Measurements from ENCODE around the gene MAGI1.
"Not testable (repeated sequence)": the region's sequence is repeated elsewhere in the genome, so short reads cannot be mapped to it uniquely, and the experiment has no call there.

The MAGI1 gene

DNA sequence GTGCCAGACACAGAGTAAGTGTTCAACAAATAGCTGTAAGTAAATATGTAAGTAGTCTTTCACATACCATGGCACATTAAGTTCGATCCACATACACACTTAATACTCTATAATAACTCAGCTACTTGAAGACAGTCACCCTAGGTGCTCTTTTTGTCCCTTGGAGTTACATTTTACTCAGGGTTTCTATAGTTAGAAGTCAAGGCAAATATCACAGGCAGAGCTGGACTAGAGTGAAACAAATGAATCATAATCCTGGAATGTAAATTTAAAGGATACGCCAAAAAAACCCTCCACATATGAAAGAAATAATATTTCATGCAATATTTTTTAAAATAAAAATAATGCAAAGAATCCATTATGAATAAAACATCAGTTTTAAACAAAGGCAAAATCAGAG lies 461.8 kb downstream of the MAGI1 start:
- DNase-seq, result no peak

DNA sequence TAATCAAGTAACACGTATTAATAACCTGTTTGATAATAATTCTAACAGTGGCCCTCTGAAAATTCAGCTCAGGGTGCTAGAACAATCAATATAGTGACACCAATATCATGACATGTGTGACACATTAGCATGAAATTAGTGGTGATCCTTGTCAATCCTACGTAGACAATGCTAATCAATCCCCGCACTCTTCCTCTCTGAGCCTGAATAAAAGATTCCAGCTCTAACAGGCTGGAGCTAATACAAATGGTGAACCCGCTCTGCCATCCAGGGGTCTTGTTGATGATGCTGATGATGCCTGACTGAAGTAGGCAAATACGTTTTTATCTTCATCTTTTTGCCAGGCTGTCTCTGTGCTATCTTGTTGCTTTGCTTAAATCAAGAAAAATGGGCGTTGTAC lies 462.5 kb downstream of the MAGI1 start:
- DNase-seq, result no peak

DNA sequence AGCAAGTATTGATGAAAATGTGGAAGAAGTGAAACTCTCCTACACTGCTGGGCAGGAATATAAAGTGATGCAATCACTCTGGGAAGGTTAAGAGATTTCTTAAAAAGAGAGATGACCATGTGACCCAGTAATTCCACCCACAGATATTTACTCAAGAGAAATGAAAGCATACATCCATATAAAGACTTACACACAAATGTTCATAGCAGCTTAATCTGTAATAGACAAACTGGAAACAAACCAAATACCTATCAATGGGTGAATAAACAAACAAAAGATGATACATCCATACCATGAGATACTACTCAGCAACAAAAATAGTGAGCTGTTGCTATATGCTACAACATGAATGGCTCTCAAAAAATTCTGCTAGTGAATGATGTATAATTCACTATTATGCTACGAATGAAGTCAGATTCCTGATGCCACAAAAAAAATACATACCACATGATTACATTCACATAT lies 463.3 kb downstream of the MAGI1 start:
- DNase-seq, result no peak

DNA sequence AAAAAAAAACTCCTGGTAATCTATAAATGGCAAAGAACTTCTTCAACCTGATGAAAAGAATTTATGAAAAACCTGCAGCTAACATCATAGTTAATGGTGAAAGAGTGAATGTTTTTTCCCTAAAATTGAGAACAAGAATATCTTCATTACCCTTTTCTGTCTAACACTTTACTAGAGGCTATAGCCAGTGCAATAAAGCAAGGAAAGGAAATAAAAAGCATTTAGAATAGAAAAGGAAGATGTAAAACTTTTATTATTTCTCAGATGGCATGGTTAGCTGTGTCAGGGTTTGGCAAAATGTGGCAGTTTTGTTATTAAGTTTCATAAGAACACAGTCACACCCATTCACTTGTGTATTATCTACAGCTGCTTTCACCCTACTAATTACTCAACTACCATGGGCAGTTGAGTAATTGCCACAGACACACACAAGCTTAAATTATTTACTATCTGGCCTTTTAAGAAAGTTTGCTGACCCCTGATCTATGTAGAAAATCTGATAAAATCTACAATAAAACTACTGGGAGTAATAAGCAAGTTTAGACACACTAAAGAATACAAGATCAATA lies 465.1 kb downstream of the MAGI1 start:
- DNase-seq, result no peak

DNA sequence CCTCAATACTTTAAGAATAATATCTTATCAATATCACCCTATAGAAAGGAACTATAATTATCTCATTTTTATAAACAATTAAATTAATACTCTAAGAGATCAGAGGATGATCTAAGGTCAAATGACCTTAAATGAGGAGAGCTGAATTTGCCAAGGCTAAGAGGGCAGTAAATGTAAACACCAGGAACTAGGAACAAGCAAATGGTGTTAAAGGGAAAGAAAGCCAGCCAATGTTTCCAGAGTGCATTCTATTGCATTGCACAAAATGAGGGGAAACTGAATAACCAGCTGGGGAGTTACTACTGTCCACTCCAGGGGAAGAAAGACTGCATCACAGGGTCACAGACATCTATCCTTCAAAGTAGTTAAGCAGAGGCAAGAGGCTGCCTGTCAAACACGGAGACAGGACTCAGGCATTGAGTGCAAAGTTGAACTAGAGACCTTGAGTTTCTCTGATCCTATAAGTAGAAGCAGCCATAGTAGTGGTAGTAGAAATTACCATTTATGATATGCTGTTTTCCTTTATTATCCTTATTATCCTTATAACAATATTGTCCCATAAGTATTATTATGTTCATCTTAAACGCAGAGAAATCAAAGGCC lies 466.4 kb downstream of the MAGI1 start:
- no peak for DNase-seq

DNA sequence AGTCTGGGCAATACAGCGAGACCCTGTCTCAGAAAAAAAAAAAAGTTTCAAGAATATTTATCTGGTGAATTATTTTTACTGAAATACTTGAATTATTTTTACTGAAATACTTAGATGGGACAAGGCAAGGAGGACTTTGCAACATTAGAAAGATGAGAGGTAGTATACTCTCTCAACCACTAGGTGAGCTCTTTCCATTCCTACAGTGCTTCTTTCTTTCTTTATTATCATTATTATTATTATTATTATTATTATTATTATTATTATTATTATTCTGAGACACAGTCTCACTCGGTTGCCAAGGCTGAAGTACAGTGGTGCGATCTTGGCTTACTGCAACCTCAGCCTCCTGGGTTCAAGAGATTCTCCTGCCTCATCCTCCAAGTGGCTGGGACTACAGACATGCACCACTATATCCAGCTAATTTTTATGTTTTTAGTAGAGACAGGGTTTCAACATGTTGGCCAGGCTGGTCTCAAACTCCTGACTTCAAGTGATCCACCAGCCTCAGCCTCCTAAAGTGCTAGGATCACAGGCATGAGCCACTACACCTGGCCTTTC lies 468.8 kb downstream of the MAGI1 start:
- no peak for DNase-seq

DNA sequence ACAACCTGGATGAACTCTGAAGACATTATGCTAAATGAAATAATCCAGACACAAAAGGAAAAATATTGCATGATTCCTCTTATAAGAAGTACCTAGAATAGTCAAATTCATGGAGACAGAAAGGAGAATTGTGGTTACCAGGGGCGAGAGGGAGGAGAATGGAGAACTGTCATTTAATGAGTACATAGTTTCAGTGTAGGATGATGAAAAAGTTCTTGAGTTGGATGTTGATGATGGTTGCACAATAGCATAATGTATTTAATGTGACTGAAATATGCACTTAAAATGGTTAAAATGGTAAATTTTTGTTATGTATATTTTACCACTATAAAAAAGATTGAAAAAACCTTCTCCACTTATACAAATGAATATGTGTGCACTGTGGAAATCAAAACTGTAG lies 469.6 kb downstream of the MAGI1 start:
- DNase-seq, result no peak

DNA sequence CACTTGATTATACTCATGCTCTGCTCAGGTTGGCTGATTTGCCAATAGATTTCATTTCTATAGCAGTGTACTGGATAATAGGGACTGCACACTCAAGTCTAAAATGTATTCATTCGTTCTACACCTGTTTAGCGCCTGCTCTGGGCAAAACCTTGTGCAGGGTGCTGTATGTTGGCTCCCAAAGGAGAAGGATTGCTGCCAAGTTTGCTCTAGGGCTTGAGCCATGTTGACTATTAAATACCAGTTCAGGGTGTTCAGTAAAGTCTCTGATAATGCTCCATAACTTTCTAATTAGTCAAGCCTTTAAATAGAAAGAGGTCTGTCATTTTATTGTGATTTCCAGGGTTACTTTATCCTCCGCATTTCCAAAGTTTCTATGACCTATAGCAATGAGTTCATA lies 470.2 kb downstream of the MAGI1 start:
- DNase-seq, result no peak

DNA sequence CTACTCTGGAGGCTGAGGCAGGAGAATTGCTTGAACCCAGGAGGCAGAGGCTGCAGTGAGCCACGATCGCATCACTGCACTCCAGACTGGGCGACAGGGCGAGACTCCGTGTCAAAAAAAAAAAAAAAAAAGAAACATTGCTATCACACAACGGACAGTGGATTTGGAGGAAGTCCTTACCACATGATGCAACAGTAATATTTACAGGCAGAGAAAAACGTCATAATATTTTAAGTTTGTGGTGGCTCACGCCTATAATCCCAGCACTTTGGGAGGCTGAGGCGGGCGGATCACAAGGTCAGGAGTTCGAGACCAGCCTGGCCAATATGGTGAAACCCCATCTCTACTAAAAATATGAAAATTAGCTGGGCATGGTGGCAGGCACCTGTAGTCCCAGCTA lies 473.0 kb downstream of the MAGI1 start:
- not testable (repeated sequence) for DNase-seq

DNA sequence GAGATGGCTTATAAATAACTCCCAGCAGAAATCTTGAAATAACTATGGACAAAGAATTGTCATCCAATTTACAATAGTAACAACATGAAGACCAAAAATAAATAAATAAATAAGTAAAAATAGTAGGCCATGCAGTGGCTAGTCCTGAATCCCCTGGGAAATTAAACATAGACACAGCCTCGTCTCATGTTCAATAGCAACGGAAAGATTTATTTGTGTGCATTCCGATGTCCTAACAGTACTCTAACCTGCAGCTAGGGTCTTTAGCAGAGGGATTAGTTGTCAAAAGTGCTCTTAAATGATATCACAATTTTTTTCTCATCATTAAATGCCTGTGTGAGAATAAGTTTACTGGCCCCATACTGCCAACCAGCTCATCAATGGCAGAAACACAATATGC lies 474.2 kb downstream of the MAGI1 start:
- no peak for DNase-seq

DNA sequence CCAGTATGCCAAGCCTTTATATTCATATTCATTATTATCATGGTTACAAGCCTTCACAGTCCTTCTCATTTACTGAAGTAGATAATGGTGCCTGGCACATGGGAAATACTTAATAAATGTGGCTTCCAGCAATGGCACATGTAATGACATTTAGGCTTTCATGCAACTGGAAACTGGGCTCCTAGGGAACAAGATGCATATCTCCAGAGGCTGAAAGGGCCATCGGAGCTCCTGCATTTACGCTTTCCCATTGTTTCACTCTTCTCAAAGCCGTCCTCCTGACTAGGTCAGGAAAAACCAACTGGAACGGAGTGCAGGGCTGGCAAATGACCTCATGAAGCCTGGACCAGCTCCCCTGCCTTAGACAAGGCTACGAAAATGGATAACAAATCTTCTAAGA lies 474.9 kb downstream of the MAGI1 start:
- DNase-seq, result no peak

DNA sequence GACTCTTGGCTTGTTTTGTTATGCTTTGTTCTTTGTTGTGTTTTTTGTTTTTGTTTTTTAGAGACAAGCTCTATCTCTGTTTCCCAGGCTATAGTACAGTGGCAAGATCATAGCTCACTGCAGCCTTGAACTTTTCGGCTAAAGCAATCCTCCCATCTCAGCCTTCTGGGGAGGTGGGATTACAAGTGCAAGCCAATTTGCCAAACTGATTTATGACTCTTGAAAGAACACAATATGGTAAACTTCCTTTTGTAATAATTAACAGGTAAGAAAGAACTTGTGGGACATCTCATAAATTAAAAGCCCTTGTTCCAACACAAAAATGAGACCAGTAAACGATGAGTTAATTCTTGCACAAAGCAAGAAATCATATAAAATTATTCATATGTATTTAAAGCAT lies 476.3 kb downstream of the MAGI1 start:
- DNase-seq, result no peak

DNA sequence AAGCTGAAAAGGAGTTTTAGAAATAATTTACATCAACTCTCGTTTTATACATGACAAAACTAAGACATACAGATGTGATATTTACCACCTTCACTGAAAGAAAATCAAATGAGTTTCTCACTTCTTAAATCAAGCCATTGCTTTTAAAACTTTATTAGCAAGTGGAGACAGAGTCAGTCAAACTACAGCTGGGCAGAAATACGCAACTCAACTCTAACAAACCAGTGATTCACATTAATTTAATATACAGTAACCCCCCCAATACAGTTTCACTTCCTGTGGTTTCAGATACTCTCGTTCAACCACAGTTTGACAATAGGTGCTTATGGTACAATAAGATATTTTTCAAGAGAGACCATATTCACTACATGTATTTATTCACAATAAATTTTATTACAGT lies 477.1 kb downstream of the MAGI1 start:
- no peak for DNase-seq

DNA sequence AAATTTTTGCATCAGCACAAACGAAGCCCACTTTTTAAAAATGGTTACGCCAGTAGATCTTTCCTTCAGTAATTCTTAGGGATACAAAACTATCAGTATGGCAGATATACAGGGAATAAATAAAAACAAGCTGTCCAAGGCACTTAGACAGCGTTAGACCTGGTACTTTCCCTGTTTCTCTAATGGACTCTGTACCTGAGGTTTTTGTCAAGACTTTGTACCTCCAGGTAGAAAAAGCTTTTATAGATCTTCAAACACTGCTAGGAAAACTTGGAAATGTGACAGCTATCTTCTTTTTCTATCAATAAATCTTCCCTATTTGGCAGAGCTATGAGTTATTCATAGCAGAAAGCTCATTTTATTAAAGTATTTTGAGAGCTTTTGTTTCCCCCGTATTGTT lies 477.8 kb downstream of the MAGI1 start:
- no peak for DNase-seq

DNA sequence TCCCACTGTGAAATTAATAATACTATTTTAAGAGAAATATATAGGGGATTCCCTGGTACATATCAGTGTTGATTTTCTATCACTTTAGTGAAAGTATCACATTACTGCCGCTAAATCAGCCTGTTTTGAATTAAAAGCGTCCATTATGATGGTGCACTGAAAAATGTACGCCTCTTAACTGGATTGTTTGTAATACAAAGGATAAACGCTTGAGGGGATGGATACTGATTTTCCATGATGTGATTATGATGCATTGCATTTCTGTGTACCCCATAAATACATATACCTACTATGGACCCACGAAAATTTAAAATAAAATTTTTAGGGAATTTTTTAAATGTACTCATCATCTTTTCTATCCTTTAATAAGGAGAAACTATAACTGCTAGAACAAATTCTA lies 478.6 kb downstream of the MAGI1 start:
- no peak for DNase-seq

DNA sequence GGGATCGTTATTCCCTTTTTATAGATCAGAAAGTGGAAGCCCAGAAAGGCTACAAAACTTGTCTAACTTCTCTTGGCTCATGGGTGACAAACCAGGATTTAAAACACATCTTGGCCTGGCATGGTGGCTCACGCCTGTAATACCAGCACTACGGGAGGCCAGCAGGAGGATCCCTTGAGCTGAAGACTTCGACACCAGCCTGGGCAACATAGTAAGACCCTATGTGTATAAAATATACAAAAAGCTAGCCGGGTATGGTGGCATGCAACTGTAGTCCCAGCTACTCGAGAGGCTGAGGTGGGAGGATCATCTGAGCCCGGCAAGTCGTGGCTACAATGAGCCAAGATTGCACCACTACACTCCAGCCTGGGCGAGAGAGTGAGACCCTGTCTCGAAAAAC lies 479.1 kb downstream of the MAGI1 start:
- no peak for DNase-seq

DNA sequence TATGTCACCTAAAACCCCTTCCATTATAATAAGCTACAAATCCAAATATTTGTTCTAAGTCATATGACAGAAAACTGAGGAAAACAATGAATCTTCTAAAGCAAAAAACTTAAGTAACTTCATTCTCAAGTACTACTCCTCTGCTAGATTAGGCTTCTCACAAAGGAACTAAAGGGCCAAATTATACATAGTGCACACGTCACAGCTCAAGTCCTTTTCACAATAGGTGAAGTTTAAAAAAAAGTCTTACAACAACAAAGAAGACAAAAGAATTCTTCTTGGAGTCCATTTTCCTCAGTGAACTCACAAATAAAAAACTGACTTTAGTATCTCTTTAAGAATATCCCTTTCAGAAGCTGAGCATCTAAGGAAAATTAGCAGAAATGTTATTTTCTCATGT lies 479.9 kb downstream of the MAGI1 start:
- DNase-seq, result no peak

DNA sequence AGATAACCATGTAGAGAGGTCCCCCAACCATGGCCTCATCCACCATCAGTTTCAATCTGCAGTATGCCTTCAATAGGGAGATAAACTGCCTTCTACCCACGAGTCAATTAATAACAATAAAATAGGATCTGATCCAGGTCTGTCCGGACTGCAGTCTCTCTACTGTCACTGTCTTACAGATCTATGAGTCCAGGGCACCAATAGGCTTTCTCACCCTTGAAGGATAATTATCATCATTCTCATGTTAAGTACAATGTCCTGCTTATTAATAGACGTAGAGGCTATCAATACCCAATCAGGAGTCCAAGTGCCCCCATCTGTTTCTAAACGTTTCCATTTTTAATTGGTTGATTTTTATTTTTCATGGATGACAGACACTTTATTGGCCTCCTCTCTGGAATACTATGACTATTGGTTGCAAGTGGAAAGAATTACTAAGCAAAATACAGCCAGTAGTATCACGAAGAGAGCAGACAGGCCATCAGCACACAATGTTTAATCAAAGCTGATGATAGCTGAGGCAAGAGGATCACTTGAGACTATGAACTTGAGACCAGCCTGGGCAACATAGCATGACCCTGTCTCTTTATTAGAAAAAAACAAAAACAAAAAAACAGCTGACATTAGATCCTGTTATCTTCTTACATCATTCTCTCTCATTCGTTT lies 480.7 kb downstream of the MAGI1 start:
- no peak for DNase-seq

DNA sequence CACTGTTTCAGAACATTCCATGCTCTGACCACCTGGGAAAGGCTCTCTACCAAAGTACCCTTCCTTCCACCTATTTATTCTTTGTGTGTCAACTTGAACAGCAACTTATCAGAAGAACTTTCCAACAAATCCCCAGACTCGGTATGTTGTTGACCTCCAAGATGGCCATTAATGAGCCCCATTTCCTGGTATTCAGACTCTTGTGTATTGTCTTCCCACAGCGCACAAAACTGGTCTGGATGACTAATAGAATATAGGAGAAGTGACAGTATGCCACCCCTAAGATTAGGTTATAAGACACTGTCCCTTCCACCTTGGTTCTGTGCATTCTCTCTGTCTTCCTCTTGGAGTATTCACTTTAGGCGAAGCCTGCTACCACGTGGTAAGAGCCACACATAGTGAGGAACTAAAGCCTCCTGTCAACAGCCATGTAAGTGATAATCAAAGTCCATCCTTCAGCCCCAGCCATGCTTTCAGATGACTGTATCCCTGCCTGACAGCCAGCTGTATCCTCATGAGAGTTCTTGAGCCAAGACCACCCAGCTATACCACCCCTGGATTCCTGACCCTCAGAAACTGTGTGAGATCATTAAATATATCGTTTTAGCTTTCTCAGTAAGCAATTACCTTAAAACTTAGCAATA lies 481.7 kb downstream of the MAGI1 start:
- DNase-seq, result no peak

DNA sequence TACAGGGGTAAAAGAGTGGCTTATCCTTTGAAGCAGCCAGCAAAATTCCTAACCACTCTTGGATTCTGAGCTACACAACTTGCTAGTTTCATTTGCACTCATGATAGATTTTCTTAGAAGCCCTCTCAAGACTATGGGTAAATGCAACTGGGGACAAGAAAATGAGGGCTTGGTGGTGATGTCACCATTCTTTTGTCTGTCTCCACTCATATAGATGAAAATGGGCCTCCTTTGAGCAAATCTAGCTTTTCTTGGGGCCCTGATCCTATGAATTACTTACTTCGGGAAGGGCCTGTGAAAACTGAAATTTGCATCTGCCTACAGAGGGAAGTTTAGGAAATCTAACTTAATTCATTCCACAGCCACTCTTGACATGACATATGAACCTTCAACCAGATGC lies 486.3 kb downstream of the MAGI1 start:
- no peak for DNase-seq

DNA sequence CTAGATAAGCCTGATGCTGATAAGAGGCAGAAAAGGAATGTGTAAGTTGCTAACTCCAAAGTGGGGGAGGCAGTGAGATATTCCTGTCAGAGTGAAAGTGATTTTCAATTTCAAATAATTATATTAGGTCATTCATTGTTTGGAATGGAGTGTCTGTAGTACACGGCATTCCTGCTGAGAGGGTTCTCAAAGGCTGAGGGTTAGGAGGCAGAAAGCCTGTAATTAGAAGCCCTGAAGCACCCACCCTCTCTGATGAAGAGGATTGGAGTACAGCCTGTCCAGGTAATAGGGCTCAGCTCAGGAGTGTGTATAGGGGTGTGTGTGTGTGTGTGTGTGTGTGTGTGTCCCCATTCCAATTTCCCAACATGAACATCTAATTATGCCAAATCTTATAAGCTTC lies 486.8 kb downstream of the MAGI1 start:
- no peak for DNase-seq

DNA sequence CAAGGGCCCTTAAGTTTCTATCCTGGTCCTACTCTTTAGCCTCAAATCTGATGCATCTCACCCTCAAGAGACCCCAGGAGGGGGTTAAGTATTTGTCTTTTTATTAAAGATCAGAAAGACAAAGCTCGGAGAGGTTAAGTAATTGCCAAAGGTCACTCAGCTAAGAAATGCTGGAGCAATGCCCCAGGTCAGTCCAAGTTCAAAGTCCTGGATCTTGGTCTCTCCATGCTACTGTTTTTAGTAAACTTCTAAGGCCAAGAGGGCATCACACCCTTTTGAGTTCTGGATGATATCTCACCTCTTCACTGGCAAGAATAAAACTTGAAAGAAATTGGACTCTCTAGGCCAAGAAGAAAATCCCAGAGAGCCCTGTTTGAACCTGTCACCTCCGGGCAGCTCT lies 488.6 kb downstream of the MAGI1 start:
- no peak for DNase-seq

DNA sequence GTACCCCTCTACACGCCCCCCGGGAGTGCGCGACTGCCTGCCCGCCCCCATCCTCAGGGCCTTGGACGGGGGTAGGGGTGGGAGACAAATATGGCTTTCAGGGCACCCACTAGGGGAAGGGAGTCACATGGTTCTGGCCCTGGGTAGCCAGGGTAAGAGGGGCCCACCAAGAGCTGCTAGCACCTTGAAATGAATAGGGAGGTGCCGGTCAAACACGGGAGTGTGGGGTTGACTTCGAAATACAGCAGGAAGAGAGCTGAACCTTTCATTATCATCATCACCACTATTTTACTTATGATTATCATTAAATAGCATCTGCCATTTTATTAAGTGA lies 489.1 kb downstream of the MAGI1 start:
- no peak for DNase-seq

Measured in activated T-cell treated with anti-CD3 and anti-CD28 coated beads, Interleukin-2, amount 50 U/mL, for 1 hour (primary cell).